Epithelial cell of proximal tubule (primary cell): ENCODE data around the gene RASIP1. TPM values are rescaled to one million over a fixed set of nuclear protein-coding genes. Genes with fewer than 3 reads are reported as not detected.

Source experiments
- DNase-seq: peaks from one replicate; pipeline ENCODE4 v3.0.0-alpha.2; 2011; ENCODE audit warnings: low read depth
- H3K4me3 ChIP-seq: 2 replicates; pipeline ENCODE4 v1.5.1; 2011; ENCODE audit warnings: low read depth, mild to moderate bottlenecking, low read length
- total RNA-seq: library from RNA; depleted of rRNA; stranded (reverse); fragments of >200 nt; gene quantifications from 2 replicates; pipeline ENCODE4 v1.2.3, GENCODE V29; 2015
- TF ChIP-seq, protein P1 (sequence below): conservative IDR thresholded peaks from 2 replicates; pipeline ENCODE4 v1.5.1; 2012; ENCODE audit warnings: low read depth, mild to moderate bottlenecking, low read length

The RASIP1 gene
- total RNA-seq, 1 donor from 2014 or later, result 3.5 TPM

DNA sequence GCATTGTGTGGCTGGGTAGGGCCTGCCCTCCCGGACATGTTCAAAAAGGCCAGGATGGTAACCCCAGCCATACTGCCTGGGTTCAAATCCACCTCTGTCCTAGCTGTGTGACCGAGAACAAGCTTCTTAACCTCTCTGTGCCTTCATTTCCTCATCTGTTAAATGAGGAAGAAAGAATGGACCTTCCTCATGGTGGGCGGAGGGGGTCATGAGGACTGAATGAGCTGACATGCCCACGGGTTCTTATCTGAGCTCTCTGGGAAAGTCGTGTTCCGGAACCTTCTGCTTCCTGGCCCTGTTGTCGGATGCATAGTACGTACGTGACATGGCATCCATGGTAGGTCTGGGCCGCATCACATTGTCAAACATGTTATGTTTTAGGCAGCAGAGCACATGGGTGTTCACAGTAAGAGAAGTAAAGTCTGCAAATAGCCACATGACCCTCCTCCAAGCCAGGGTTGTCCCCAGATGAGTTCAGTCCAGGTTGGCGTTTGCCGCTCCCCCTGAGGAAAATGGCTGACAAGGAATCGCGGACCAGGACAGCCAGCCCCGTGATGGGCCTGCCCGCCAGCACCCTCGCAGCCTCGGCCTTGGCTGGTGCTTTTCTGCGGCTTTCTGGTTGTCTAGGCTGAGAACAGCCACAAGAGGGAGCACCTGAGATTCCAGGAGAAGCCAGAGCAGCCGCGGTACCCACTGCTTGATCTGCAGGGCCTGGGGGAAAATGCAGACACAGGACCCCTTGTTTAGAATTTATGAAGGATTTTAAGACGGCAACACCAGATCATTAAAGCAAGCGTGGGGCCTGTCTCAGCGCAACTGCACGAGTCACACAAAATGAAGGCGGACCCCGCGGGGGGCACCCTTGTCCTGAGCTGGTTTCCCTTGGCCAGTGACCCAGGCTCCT, 65.2 kb downstream of the RASIP1 start:
- DNase-seq, result no peak
- TF ChIP-seq, protein P1, sequence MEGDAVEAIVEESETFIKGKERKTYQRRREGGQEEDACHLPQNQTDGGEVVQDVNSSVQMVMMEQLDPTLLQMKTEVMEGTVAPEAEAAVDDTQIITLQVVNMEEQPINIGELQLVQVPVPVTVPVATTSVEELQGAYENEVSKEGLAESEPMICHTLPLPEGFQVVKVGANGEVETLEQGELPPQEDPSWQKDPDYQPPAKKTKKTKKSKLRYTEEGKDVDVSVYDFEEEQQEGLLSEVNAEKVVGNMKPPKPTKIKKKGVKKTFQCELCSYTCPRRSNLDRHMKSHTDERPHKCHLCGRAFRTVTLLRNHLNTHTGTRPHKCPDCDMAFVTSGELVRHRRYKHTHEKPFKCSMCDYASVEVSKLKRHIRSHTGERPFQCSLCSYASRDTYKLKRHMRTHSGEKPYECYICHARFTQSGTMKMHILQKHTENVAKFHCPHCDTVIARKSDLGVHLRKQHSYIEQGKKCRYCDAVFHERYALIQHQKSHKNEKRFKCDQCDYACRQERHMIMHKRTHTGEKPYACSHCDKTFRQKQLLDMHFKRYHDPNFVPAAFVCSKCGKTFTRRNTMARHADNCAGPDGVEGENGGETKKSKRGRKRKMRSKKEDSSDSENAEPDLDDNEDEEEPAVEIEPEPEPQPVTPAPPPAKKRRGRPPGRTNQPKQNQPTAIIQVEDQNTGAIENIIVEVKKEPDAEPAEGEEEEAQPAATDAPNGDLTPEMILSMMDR, result peak; percentile 85

DNA sequence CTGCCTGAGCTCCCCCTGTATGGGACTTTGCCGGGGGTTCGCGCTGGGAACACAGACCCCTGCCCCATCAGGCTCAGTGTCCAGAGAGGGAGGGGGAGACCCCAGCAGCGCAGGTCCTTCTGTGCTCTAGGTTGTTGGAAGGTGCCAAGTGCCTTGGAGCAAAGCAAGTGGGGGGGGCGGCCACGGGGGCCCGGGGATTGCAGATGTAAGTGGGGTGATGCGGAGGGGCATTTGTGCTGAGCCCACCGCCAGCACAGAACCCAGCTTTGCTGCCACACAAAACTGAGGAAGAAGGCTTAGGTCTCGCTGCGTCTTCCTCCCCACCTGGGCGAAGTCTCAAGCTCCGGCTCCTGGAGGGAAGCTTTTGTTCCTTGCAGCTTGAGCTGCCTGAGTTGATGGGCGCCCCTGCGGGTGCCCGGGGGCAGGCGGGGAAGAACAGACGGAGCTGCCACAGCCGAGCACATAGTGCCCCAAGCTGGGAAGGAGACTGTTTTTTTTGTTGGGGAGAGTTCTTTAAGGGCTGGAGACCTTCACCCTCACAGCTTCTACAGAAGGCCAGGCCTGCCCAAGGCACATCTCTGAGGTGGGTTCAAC, 66.1 kb downstream of the RASIP1 start:
- DNase-seq, result no peak
- no peak overlapping the region for H3K4me3 ChIP-seq
- TF ChIP-seq, protein P1, result no peak

More for the DNA sequence above, 65.2 kb downstream of the RASIP1 start:
- no peak overlapping the region for H3K4me3 ChIP-seq

DNA sequence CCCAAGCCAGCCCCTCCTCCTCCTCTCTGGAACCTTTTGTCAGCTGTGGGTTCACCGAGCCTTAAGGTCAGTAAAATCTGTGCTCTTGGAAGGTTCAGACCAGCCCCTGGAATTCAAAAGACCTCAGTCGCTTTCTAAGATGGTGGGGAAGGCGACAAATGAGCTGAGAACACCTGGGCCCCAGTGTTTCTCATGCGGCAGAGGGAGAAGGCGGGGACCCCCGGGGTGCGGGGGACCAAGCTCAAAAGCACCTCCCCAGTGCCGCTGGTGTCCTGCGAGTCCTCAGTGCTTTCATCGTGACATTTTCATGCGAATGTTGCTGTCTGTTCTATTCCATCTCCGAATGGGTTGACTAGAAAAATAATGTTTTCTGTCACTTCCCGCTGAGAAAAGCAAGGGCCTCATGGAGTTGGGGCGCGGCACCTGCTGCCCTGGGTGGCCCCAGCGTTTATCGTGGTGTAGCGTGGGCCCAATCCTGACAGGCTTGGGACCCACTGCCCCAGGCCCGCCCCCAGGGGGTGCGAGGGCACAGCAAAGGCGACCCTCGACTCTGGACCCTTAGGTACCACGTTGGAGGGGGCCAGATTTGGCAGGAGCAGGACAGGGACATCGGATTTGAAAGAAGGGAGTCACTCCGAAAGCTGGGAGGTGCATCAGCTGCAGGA, 66.8 kb downstream of the RASIP1 start:
- TF ChIP-seq, protein P1, result no peak
- no peak for DNase-seq
- H3K4me3 ChIP-seq, result no peak overlapping the region

DNA sequence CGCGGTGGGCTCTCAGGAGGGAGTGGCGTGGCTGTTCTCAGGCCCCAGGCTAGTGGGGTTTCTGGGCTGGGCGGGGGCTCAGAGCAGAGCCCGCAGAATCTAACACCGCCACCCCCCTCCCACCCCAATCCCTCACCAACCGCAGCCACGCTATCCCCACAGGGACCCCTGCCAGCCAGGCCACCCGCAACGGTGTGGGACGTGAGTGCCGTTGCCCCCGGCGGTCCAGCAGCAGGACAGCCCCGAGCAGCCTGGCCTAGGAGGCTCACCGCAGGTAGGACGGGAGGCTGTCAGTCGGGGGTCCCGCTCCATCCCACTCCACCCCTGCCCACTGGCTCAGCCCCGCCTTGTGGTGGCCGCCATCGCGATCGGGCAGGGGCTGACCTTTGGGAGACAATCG, 67.4 kb downstream of the RASIP1 start, which contains the start of gene NTN5:
TSS of gene NTN5 (minus strand) at position 24 of the 400 bp plus-strand sequence. CDS start 2,031 bp downstream, outside the sequence.
- no peak for DNase-seq
- TF ChIP-seq, protein P1, result no peak
- no peak within 1 kb of the TSS for H3K4me3 ChIP-seq

- TF ChIP-seq, protein P1, result no peak
- no peak for DNase-seq
- H3K4me3 ChIP-seq, result no peak overlapping the region
Measured at GRCh38 chr19:48671446-48671995, 68.9 kb downstream of the RASIP1 start.

DNA sequence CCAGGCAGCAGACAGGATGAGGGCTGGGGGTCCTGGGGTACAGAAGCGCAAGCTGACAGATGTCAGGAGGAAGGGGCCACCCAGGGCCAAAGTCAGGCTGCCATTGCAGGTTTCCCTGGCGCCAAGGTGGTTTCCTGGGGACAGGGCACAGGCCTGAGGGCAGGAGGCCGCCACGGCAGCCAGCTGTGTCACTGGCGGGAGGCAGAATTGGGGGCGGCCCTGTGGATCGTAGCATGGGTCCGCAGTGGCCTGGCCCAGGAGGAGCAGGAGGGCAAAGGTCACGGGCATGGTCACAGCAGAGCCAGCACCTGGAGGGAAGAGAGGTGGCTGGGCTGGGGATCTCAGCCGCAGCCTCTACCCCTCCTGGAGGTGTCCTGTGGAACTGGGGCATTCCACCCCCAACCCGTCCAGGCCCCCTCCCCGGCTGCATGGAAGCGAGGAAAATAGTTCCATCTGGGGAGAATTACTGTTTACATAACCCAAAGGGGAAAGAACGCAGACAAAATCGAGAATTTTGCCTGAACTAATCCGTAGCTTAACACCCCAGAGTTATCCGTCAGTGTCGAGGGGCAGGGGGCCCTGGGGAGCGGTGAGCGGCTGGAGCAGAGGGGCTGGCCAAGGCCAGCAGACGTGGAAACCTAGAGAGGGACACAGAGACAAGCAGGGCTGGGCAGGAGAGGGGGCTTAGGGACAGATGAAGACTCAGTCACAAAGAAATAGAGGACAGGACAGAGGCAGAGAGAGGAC, 69.5 kb downstream of the RASIP1 start:
- DNase-seq, result no peak
- TF ChIP-seq, protein P1, result no peak
- no peak overlapping the region for H3K4me3 ChIP-seq

Other genes starting within 250 kb of the RASIP1 start
- gene LMTK3, start 228.8 kb downstream of the RASIP1 start, total RNA-seq, result 1.5 and 4.2 TPM in 2 replicates
- gene SULT2B1, start 188.4 kb downstream of the RASIP1 start, total RNA-seq, result 0.29 TPM in 1 of 2 replicates, not detected in the other
- not detected in 2 replicates for gene SPACA4, start 133.9 kb downstream of the RASIP1 start, total RNA-seq
- 0.14 and 0.40 TPM in 2 replicates for gene FAM83E, start 125.5 kb downstream of the RASIP1 start, total RNA-seq
- 2,819 and 2,927 TPM in 2 replicates for gene RPL18, start 121.4 kb downstream of the RASIP1 start, total RNA-seq
- 13.0 and 14.5 TPM in 2 replicates for gene SPHK2, start 121.1 kb downstream of the RASIP1 start, total RNA-seq
- gene DBP, start 103.2 kb downstream of the RASIP1 start, total RNA-seq, result 1.3 and 5.9 TPM in 2 replicates
- gene CA11, start 94.4 kb downstream of the RASIP1 start, total RNA-seq, result 0.22 and 6.6 TPM in 2 replicates
- not detected in 2 replicates for gene NTN5, start 67.6 kb downstream of the RASIP1 start, total RNA-seq
- gene FUT2, start 44.6 kb downstream of the RASIP1 start, total RNA-seq, result 0.52 and 0.58 TPM in 2 replicates
- gene MAMSTR, start 20.9 kb downstream of the RASIP1 start, total RNA-seq, result 0.72 and 1.5 TPM in 2 replicates
- not detected in 2 replicates for gene IZUMO1, start 6.3 kb upstream of the RASIP1 start, total RNA-seq
- 2.9 and 3.0 TPM in 2 replicates for gene FUT1, start 12.0 kb upstream of the RASIP1 start, total RNA-seq
- not detected in 2 replicates for gene FGF21, start 14.9 kb upstream of the RASIP1 start, total RNA-seq
- 45.5 and 60.7 TPM in 2 replicates for gene BCAT2, start 70.4 kb upstream of the RASIP1 start, total RNA-seq
- gene HSD17B14, start 95.9 kb upstream of the RASIP1 start, total RNA-seq, result 2.2 and 2.8 TPM in 2 replicates
- gene PLEKHA4, start 128.0 kb upstream of the RASIP1 start, total RNA-seq, result 1.8 and 5.0 TPM in 2 replicates
- 23.9 and 32.2 TPM in 2 replicates for gene PPP1R15A, start 131.8 kb upstream of the RASIP1 start, total RNA-seq
- not detected in 2 replicates for gene TULP2, start 158.1 kb upstream of the RASIP1 start, total RNA-seq
- 142 and 250 TPM in 2 replicates for gene NUCB1, start 159.7 kb upstream of the RASIP1 start, total RNA-seq
- 0.07 and 0.35 TPM in 2 replicates for gene DHDH, start 193.1 kb upstream of the RASIP1 start, total RNA-seq
- gene BAX, start 214.3 kb upstream of the RASIP1 start, total RNA-seq, result 173 and 179 TPM in 2 replicates
- gene FTL, start 224.7 kb upstream of the RASIP1 start, total RNA-seq, result 1,293 and 2,420 TPM in 2 replicates